H1 (cell line): ENCODE measurements around the gene PLCB3. TPM values are rescaled to one million over a fixed set of nuclear protein-coding genes. Genes with fewer than 3 reads are reported as not detected.

Experiments
- polyA plus RNA-seq, 7 experiments: library from polyadenylated mRNA; depleted of rRNA in 3 of 7; stranded (reverse) in 5 of 7; unstranded in 2 of 7; fragments of >200 nt in 5 of 7; fragments of 200-250 nt in 2 of 7; gene quantifications; 1 replicate in 5 of 7; 2 replicates in 1 of 7; 4 replicates in 1 of 7; pipeline versions ENCODE4 v1.2.1 to v1.2.3, GENCODE V29; 2011 to 2013; ENCODE audit warnings: missing spikeins in 2 of 7, mixed read lengths in 2 of 7
- total RNA-seq: library from RNA; stranded (reverse); fragmentation: NEBNext Ultra II Directional; extraction: Animal tissue kit (Norgen Biotek cat#: 25700); gene quantifications from 2 replicates; pipeline ENCODE4 v1.2.1, GENCODE V29; 2021
- TF ChIP-seq, protein P1 (sequence below): fragments of 300-600 bp; sonication (generic); IDR thresholded peaks from 2 replicates; pipeline ENCODE4 v1.7.1; 2012; ENCODE audit warnings: low read length, moderate library complexity, mild to moderate bottlenecking, inconsistent platforms; ENCODE audit not compliant: insufficient replicate concordance
- TF ChIP-seq, protein P2 (sequence below): IDR thresholded peaks from 2 replicates; pipeline ENCODE4 v1.6.1; 2012; ENCODE audit warnings: inconsistent platforms

The PLCB3 gene
- total and polyA plus RNA-seq, 2 of the 8 experiments (the other 6 are each of a cell fraction or from before 2014, with no cell fraction given), result 47.2 to 104 TPM

DNA sequence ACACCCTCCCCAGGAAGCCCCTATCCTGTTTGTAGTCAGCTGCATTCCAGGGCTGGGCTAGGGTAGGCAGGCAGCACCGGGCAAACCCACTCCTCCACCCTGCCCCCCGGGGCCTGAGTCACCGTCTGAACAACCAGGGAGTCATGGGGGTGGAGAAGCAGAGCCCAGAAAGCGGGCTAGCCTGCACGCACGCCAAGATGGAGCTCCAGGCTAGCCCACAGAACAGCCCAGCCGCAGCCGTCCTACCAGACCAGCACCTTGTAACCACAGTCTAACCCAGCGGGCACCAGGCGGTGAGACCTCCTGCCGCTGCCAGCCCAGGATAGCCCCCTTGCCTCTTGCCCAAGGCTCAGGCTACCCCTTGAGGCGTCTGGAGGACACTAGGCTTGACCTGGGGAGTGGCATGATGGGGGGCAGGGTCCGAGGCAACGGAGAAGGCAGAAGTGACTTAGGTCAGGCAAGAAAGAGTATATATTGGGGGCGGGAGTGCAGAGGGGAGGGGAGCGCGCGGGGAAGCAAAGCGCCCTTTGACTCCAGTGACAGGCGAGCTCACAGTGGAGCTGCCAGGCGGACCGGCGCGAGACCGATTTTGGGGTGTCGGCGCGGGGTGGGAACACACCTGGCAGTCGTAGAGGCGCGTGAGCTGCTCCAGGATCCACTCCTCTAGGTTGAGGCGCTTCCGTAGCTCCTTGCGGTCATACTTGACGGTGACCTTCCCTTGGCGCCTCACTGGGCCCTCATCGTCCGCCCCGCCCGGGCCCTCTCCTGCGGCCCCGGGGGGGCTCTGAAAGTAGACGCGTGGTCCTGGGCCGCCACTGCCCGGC, 5.3 kb upstream of the PLCB3 start (continued):
- TF ChIP-seq, protein P1, sequence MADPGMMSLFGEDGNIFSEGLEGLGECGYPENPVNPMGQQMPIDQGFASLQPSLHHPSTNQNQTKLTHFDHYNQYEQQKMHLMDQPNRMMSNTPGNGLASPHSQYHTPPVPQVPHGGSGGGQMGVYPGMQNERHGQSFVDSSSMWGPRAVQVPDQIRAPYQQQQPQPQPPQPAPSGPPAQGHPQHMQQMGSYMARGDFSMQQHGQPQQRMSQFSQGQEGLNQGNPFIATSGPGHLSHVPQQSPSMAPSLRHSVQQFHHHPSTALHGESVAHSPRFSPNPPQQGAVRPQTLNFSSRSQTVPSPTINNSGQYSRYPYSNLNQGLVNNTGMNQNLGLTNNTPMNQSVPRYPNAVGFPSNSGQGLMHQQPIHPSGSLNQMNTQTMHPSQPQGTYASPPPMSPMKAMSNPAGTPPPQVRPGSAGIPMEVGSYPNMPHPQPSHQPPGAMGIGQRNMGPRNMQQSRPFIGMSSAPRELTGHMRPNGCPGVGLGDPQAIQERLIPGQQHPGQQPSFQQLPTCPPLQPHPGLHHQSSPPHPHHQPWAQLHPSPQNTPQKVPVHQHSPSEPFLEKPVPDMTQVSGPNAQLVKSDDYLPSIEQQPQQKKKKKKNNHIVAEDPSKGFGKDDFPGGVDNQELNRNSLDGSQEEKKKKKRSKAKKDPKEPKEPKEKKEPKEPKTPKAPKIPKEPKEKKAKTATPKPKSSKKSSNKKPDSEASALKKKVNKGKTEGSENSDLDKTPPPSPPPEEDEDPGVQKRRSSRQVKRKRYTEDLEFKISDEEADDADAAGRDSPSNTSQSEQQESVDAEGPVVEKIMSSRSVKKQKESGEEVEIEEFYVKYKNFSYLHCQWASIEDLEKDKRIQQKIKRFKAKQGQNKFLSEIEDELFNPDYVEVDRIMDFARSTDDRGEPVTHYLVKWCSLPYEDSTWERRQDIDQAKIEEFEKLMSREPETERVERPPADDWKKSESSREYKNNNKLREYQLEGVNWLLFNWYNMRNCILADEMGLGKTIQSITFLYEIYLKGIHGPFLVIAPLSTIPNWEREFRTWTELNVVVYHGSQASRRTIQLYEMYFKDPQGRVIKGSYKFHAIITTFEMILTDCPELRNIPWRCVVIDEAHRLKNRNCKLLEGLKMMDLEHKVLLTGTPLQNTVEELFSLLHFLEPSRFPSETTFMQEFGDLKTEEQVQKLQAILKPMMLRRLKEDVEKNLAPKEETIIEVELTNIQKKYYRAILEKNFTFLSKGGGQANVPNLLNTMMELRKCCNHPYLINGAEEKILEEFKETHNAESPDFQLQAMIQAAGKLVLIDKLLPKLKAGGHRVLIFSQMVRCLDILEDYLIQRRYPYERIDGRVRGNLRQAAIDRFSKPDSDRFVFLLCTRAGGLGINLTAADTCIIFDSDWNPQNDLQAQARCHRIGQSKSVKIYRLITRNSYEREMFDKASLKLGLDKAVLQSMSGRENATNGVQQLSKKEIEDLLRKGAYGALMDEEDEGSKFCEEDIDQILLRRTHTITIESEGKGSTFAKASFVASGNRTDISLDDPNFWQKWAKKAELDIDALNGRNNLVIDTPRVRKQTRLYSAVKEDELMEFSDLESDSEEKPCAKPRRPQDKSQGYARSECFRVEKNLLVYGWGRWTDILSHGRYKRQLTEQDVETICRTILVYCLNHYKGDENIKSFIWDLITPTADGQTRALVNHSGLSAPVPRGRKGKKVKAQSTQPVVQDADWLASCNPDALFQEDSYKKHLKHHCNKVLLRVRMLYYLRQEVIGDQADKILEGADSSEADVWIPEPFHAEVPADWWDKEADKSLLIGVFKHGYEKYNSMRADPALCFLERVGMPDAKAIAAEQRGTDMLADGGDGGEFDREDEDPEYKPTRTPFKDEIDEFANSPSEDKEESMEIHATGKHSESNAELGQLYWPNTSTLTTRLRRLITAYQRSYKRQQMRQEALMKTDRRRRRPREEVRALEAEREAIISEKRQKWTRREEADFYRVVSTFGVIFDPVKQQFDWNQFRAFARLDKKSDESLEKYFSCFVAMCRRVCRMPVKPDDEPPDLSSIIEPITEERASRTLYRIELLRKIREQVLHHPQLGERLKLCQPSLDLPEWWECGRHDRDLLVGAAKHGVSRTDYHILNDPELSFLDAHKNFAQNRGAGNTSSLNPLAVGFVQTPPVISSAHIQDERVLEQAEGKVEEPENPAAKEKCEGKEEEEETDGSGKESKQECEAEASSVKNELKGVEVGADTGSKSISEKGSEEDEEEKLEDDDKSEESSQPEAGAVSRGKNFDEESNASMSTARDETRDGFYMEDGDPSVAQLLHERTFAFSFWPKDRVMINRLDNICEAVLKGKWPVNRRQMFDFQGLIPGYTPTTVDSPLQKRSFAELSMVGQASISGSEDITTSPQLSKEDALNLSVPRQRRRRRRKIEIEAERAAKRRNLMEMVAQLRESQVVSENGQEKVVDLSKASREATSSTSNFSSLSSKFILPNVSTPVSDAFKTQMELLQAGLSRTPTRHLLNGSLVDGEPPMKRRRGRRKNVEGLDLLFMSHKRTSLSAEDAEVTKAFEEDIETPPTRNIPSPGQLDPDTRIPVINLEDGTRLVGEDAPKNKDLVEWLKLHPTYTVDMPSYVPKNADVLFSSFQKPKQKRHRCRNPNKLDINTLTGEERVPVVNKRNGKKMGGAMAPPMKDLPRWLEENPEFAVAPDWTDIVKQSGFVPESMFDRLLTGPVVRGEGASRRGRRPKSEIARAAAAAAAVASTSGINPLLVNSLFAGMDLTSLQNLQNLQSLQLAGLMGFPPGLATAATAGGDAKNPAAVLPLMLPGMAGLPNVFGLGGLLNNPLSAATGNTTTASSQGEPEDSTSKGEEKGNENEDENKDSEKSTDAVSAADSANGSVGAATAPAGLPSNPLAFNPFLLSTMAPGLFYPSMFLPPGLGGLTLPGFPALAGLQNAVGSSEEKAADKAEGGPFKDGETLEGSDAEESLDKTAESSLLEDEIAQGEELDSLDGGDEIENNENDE, result no peak
- TF ChIP-seq, protein P2, sequence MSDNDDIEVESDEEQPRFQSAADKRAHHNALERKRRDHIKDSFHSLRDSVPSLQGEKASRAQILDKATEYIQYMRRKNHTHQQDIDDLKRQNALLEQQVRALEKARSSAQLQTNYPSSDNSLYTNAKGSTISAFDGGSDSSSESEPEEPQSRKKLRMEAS, result 0 out of 2 replicates have a peak, but pooled peaks have one; percentile 5
